Endometrial microvascular endothelial cells (primary cell): ENCODE data around the gene ZDHHC7. TPM values are rescaled to one million over a fixed set of nuclear protein-coding genes. Genes with fewer than 3 reads are reported as not detected.
"Not testable (repeated sequence)": the region's sequence is repeated elsewhere in the genome, so short reads cannot be mapped to it uniquely, and the experiment has no call there.

Source experiments
- in situ Hi-C: cut with HindIII; loops from 2 replicates; pipeline ENCODE4 v1.10.0; 2017; ENCODE audit warnings: low sequenced_read_pairs, low pct_unique_long_range_greater_than_20kb; ENCODE audit errors: inconsistent ontology term
- total RNA-seq: library from RNA; depleted of rRNA; stranded (reverse); fragments of >200 nt; gene quantifications from one replicate; pipeline ENCODE4 v1.2.3, GENCODE V29; 2015; ENCODE audit errors: inconsistent ontology term

Gene ZDHHC7
- total RNA-seq, 1 donor from 2014 or later = 51.4 TPM

- in situ Hi-C loops = no loop called here
Observed at GRCh38 chr16:85045641-85046471, 34.5 kb upstream of the ZDHHC7 start.

GRCh38 chr16:85045077-85045476, 33.7 kb upstream of the ZDHHC7 start:
- in situ Hi-C loops = no loop called here

GRCh38 chr16:85042606-85043005, 31.3 kb upstream of the ZDHHC7 start:
- in situ Hi-C loops = no loop called here

GRCh38 chr16:85042167-85042526, 30.8 kb upstream of the ZDHHC7 start:
- in situ Hi-C loops = no loop called here

GRCh38 chr16:85041219-85042166, 30.2 kb upstream of the ZDHHC7 start:
- in situ Hi-C loops = no loop called here

GRCh38 chr16:85040685-85041084, 29.4 kb upstream of the ZDHHC7 start:
- in situ Hi-C loops = no loop called here

- in situ Hi-C loops = no loop called here
Observed at GRCh38 chr16:85037721-85038120, 26.4 kb upstream of the ZDHHC7 start.

- in situ Hi-C loops = no loop called here
Observed at GRCh38 chr16:85037050-85037410, 25.7 kb upstream of the ZDHHC7 start.

- in situ Hi-C loops = no loop called here
Observed at GRCh38 chr16:85036236-85037049, 25.1 kb upstream of the ZDHHC7 start.

GRCh38 chr16:85034591-85035433, 23.5 kb upstream of the ZDHHC7 start:
- in situ Hi-C loops = no loop called here

GRCh38 chr16:85033171-85033570, 21.8 kb upstream of the ZDHHC7 start:
- in situ Hi-C loops = no loop called here

- in situ Hi-C loops = not testable (repeated sequence)
Observed at GRCh38 chr16:85032187-85032586, 20.9 kb upstream of the ZDHHC7 start.

- in situ Hi-C loops = no loop called here
Observed at GRCh38 chr16:85031451-85031850, 20.1 kb upstream of the ZDHHC7 start.

GRCh38 chr16:85029981-85030401, 18.7 kb upstream of the ZDHHC7 start:
- in situ Hi-C loops = no loop called here

GRCh38 chr16:85029408-85029784, 18.1 kb upstream of the ZDHHC7 start:
- in situ Hi-C loops = no loop called here

GRCh38 chr16:85028685-85029407, 17.5 kb upstream of the ZDHHC7 start:
- in situ Hi-C loops = no loop called here

GRCh38 chr16:85027958-85028684, 16.8 kb upstream of the ZDHHC7 start:
- in situ Hi-C loops = no loop called here
